H1 (cell line): ENCODE results near the gene SPG7. TPM values are rescaled to one million over a fixed set of nuclear protein-coding genes. Genes with fewer than 3 reads are reported as not detected.
A peak's percentile ranks its signal among the peaks of the same experiment; 100 is the strongest.

Experiments used
- CTCF ChIA-PET: fragments of 300-600 bp; sonication (Branson Sonifier 250); formaldehyde crosslinking; loops from one replicate; lab custom pipeline; 2021; ENCODE audit not compliant: partially characterized antibody; lab: Charles Lee
- POLR2A ChIA-PET: fragments of 300-600 bp; sonication (Branson Sonifier 250); formaldehyde crosslinking; loops from one replicate; lab custom pipeline; 2021; ENCODE audit warnings: inconsistent platforms; ENCODE audit not compliant: partially characterized antibody; lab: Charles Lee
- DNase-seq, 2 experiments: peaks; one replicate each; pipeline versions ENCODE4 v3.0.0 to v3.0.0-alpha.2; 2010 to 2022; ENCODE audit warnings: low spot score in 2 of 2, low read depth in 1 of 2, mixed read lengths in 1 of 2
- FAIRE-seq: peaks from 2 replicates; lab custom pipeline; 2011; peaks lifted over from hg19 to GRCh38; lab: Jason Lieb, UNC
- H2AFZ ChIP-seq: 2 replicates; pipeline ENCODE4 v1.8.1; 2012; ENCODE audit warnings: low read length, inconsistent platforms
- H2AK5ac ChIP-seq: 2 replicates; pipeline ENCODE4 v1.6.1; 2013; ENCODE audit warnings: low read depth, low read length
- H2BK120ac ChIP-seq: replicated peaks from 2 replicates; pipeline ENCODE3; 2013; ENCODE audit warnings: low read depth, low read length, inconsistent platforms
- H2BK12ac ChIP-seq: 2 replicates; pipeline ENCODE4 v1.6.1; 2013; ENCODE audit warnings: low read depth, low read length
- H2BK15ac ChIP-seq: 2 replicates; pipeline ENCODE4 v1.6.1; 2013; ENCODE audit warnings: low read length
- H2BK20ac ChIP-seq: 2 replicates; pipeline ENCODE4 v1.6.1; 2013; ENCODE audit warnings: low read length
- H2BK5ac ChIP-seq: 2 replicates; pipeline ENCODE4 v1.6.1; 2013; ENCODE audit warnings: low read depth, low read length
- H3K14ac ChIP-seq: 2 replicates; pipeline ENCODE4 v1.6.1; 2013; ENCODE audit warnings: inconsistent platforms; ENCODE audit not compliant: insufficient read length
- H3K18ac ChIP-seq: 2 replicates; pipeline ENCODE4 v1.6.1; 2013; ENCODE audit warnings: low read length; ENCODE audit errors: extremely low read depth
- H3K23ac ChIP-seq: 2 replicates; pipeline ENCODE4 v1.6.1; 2013; ENCODE audit warnings: inconsistent platforms; ENCODE audit not compliant: insufficient read length
- H3K23me2 ChIP-seq: 2 replicates; pipeline ENCODE4 v1.6.1; 2013; ENCODE audit warnings: low read depth, low read length
- H3K27ac ChIP-seq: 2 replicates; pipeline ENCODE4 v1.6.1; 2011; ENCODE audit warnings: low read depth, low read length, inconsistent platforms
- H3K27me3 ChIP-seq, 4 experiments: replicated peaks in 1 of 4; 1 replicate in 1 of 4; 2 replicates in 3 of 4; pipeline versions ENCODE4 v1.6.1 to v1.8.1; 2011 to 2013; ENCODE audit warnings: low read length in 3 of 4, mild to moderate bottlenecking in 3 of 4, inconsistent platforms in 2 of 4, mixed read lengths in 2 of 4, moderate library complexity in 1 of 4; ENCODE audit not compliant: control insufficient read depth in 3 of 4, insufficient read depth in 3 of 4; ENCODE audit errors: extremely low read depth in 1 of 4
- H3K36me3 ChIP-seq, 4 experiments: 2 replicates each; pipeline versions ENCODE4 v1.6.1 to v1.8.1; 2011 to 2013; ENCODE audit warnings: mild to moderate bottlenecking in 4 of 4, low read length in 3 of 4, moderate library complexity in 2 of 4, control low read depth in 1 of 4, inconsistent platforms in 1 of 4; ENCODE audit not compliant: insufficient read depth in 4 of 4, control insufficient read depth in 2 of 4
- H3K4ac ChIP-seq: replicated peaks from 2 replicates; pipeline ENCODE3; 2013; ENCODE audit warnings: low read length, low read depth, mixed read lengths, inconsistent platforms; ENCODE audit not compliant: insufficient read length
- H3K4me1 ChIP-seq, 4 experiments: replicated peaks in 1 of 4; 1 replicate in 1 of 4; 2 replicates in 3 of 4; pipeline versions ENCODE4 v1.6.1 to v1.8.1; 2011 to 2013; ENCODE audit warnings: low read length in 3 of 4, inconsistent platforms in 2 of 4, mixed read lengths in 1 of 4; ENCODE audit not compliant: insufficient read depth in 4 of 4, control insufficient read depth in 3 of 4
- H3K4me2 ChIP-seq, 2 experiments: 2 replicates each; pipeline versions ENCODE4 v1.6.1 to v1.8.1; 2011 to 2013; ENCODE audit warnings: low read depth in 2 of 2, low read length in 2 of 2, control low read depth in 1 of 2, inconsistent platforms in 1 of 2, mild to moderate bottlenecking in 1 of 2; ENCODE audit not compliant: insufficient read depth in 1 of 2
- H3K4me3 ChIP-seq, 4 experiments: fragments of 200-600, 300-600 bp in 1 of 4; sonication (generic), shearing (Covaris generic), sonication (Bioruptor Twin) in 1 of 4; 2 replicates each; pipeline versions ENCODE4 v1.5.1 to v1.8.1; 2011 to 2016; ENCODE audit warnings: low read length in 4 of 4, low read depth in 3 of 4, control low read depth in 2 of 4, inconsistent platforms in 2 of 4, mild to moderate bottlenecking in 2 of 4, mixed read lengths in 1 of 4, moderate library complexity in 1 of 4; ENCODE audit not compliant: insufficient read depth in 2 of 4; ENCODE audit errors: extremely low read depth in 1 of 4
- H3K56ac ChIP-seq: replicated peaks from 2 replicates; pipeline ENCODE3; 2013; ENCODE audit warnings: low read depth, mild to moderate bottlenecking, mixed read lengths, low read length, inconsistent platforms; ENCODE audit not compliant: insufficient read length
- H3K79me1 ChIP-seq: 2 replicates; pipeline ENCODE4 v1.6.1; 2013; ENCODE audit warnings: low read depth, low read length, control low read depth
- H3K79me2 ChIP-seq, 2 experiments: 2 replicates each; pipeline versions ENCODE4 v1.6.1 to v1.8.1; 2012 to 2013; ENCODE audit warnings: low read length in 2 of 2, mild to moderate bottlenecking in 2 of 2, inconsistent platforms in 1 of 2; ENCODE audit not compliant: insufficient read depth in 2 of 2, control insufficient read depth in 1 of 2
- H3K9ac ChIP-seq, 4 experiments: replicated peaks in 1 of 4; 1 replicate in 1 of 4; 2 replicates in 3 of 4; pipeline versions ENCODE4 v1.6.1 to v1.8.1; 2011 to 2013; ENCODE audit warnings: low read depth in 3 of 4, low read length in 3 of 4, control low read depth in 2 of 4, mild to moderate bottlenecking in 2 of 4, moderate library complexity in 2 of 4, inconsistent platforms in 1 of 4; ENCODE audit errors: extremely low read depth in 1 of 4
- H3K9me3 ChIP-seq, 2 experiments: 2 replicates each; pipeline versions ENCODE4 v1.6.1 to v1.8.1; 2012 to 2013; ENCODE audit warnings: mild to moderate bottlenecking in 2 of 2, moderate library complexity in 2 of 2, control low read depth in 1 of 2, inconsistent platforms in 1 of 2, low read depth in 1 of 2, low read length in 1 of 2, mixed read lengths in 1 of 2; ENCODE audit not compliant: insufficient read depth in 2 of 2
- H4K20me1 ChIP-seq, 2 experiments: replicated peaks in 1 of 2; 2 replicates each; pipeline versions ENCODE3 to v1.8.1; 2011 to 2013; ENCODE audit warnings: inconsistent platforms in 2 of 2, low read length in 2 of 2, mild to moderate bottlenecking in 1 of 2; ENCODE audit not compliant: insufficient read depth in 2 of 2, control insufficient read depth in 1 of 2
- H4K5ac ChIP-seq: 2 replicates; pipeline ENCODE4 v1.6.1; 2013; ENCODE audit warnings: low read length, low read depth, mixed read lengths, inconsistent platforms; ENCODE audit not compliant: insufficient read length
- H4K8ac ChIP-seq: 2 replicates; pipeline ENCODE4 v1.8.0; 2013; ENCODE audit warnings: mild to moderate bottlenecking, moderate library complexity, low read length, inconsistent platforms; ENCODE audit not compliant: insufficient read depth; ENCODE audit errors: extremely low read depth
- H4K91ac ChIP-seq: replicated peaks from 2 replicates; pipeline ENCODE3; 2013; ENCODE audit warnings: low read length, mixed read lengths, inconsistent platforms; ENCODE audit not compliant: insufficient read length
- E2F6 ChIP-seq: IDR thresholded peaks from 2 replicates; pipeline ENCODE4 v1.6.1; 2012; ENCODE audit warnings: inconsistent platforms
- RBBP5 ChIP-seq: IDR thresholded peaks from 2 replicates; pipeline ENCODE4 v1.7.1; 2012; ENCODE audit warnings: low read depth, mild to moderate bottlenecking, inconsistent platforms, low read length, moderate library complexity, borderline replicate concordance
- SAP30 ChIP-seq: fragments of 300-600 bp; sonication (generic); IDR thresholded peaks from 2 replicates; pipeline ENCODE4 v1.7.1; 2012; ENCODE audit warnings: low read length, moderate library complexity, mild to moderate bottlenecking, inconsistent platforms; ENCODE audit not compliant: insufficient read depth, insufficient replicate concordance
- SIRT6 ChIP-seq: IDR thresholded peaks from one replicate; pipeline ENCODE4 v1.7.1; 2012; ENCODE audit warnings: low read length, inconsistent platforms
- WGBS, 2 experiments: shearing (Covaris generic) in 1 of 2; methylation state at CpG; one replicate each; pipeline versions ENCODE4 v1.1.6 to v1.1.7; 2013 to 2015; ENCODE audit warnings: low lambda C conversion rate in 2 of 2, mixed read lengths in 2 of 2, inconsistent platforms in 1 of 2, low coverage in 1 of 2, missing lambda C conversion rate in 1 of 2; ENCODE audit not compliant: insufficient replicate concordance in 2 of 2, insufficient coverage in 1 of 2, insufficient read length in 1 of 2; ENCODE audit errors: extremely low coverage in 1 of 2, missing lambda C conversion rate in 1 of 2; 5-methylcytosine and 5-hydroxymethylcytosine counted together
- polyA plus RNA-seq, 7 experiments: library from polyadenylated mRNA; depleted of rRNA in 3 of 7; stranded (reverse) in 5 of 7; unstranded in 2 of 7; fragments of >200 nt in 5 of 7; fragments of 200-250 nt in 2 of 7; gene quantifications; 1 replicate in 5 of 7; 2 replicates in 1 of 7; 4 replicates in 1 of 7; pipeline versions ENCODE4 v1.2.1 to v1.2.3, GENCODE V29; 2011 to 2013; ENCODE audit warnings: missing spikeins in 2 of 7, mixed read lengths in 2 of 7
- total RNA-seq: library from RNA; stranded (reverse); fragmentation: NEBNext Ultra II Directional; extraction: Animal tissue kit (Norgen Biotek cat#: 25700); gene quantifications from 2 replicates; pipeline ENCODE4 v1.2.1, GENCODE V29; 2021
- TF ChIP-seq, protein P1 (sequence below): IDR thresholded peaks from 2 replicates; pipeline ENCODE4 v1.6.1; 2011; ENCODE audit warnings: low read depth, mild to moderate bottlenecking, low read length; ENCODE audit not compliant: insufficient read depth

The SPG7 gene
- total and polyA plus RNA-seq, 2 of the 8 experiments (the other 6 are each of a cell fraction or from before 2014, with no cell fraction given), result 72.1 to 113 TPM

DNA sequence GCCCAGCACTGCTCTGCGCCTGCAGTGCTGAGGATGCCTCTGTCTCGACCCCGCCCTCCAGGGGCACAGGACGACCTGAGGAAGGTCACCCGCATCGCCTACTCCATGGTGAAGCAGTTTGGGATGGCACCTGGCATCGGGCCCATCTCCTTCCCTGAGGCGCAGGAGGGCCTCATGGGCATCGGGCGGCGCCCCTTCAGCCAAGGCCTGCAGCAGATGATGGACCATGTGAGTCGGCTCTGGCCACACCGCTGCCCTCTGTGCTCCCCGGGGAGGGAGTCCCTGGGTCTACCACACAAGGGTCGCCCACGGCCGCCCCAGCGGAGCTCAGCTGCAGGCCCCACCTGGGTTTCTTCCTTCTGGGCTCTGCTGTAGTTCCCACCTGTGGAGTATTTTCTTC lies 45.5 kb downstream of the SPG7 start:
- Histone ChIP-seq H3K27ac (no peak overlapping the region), H3K27me3 (no peaks in the 10 kb centered on the region), H3K56ac (no peak overlapping the region), H2BK20ac (no peak overlapping the region), H4K20me1 (peaks cover 0 to 17% of the 10 kb centered on the region in 2 experiments), H3K4me2 (no peak overlapping the region), H4K5ac (no peak overlapping the region), H3K4me3 (no peak overlapping the region), H2BK120ac (no peak overlapping the region), H3K9me3 (no peaks in the 10 kb centered on the region), H2BK12ac (no peak overlapping the region), H2BK5ac (no peak overlapping the region), H2AK5ac (no peak overlapping the region), H4K91ac (no peak overlapping the region)
- ChIA-PET CTCF (interaction anchor here (0.9 to 1.5 kb wide), 2 partner anchors 13 to 153 kb away, joined by 3 read pairs; no protein-coding TSS in a partner anchor), POLR2A (interaction anchor here (5.4 to 6.5 kb wide), 2 partner anchors 10 to 14 kb away, joined by 47 to 63 read pairs; no protein-coding TSS in a partner anchor)
- DNase-seq, result no peak
- 97% methylated on average over 18 of the region's 18 CpGs; no CpG with 5 or more reads in 1 of the 2 experiments for WGBS, 2 experiments
- TF ChIP-seq E2F6 (no peak), SIRT6 (no peak), RBBP5 (no peak), SAP30 (no peak)
- TF ChIP-seq, protein P1, sequence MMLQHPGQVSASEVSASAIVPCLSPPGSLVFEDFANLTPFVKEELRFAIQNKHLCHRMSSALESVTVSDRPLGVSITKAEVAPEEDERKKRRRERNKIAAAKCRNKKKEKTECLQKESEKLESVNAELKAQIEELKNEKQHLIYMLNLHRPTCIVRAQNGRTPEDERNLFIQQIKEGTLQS, result no peak
- TF ChIP-seq, all 59 proteins: peak for 0
- Histone ChIP-seq H2AFZ (no peak overlapping the region), H3K14ac (no peak overlapping the region), H3K79me2 (no peaks in the 10 kb centered on the region), H3K36me3 (peaks cover 9 to 46% (median 32%) of the 10 kb centered on the region in 4 experiments), H2BK15ac (no peak overlapping the region), H3K23ac (no peak overlapping the region), H3K23me2 (no peaks in the 10 kb centered on the region), H3K4ac (no peak overlapping the region), H3K4me1 (no peaks in the 10 kb centered on the region), H3K9ac (peak overlapping the region in 1 of 4 experiments; percentile 3; a peak in 2 of 7 replicates), H3K79me1 (no peaks in the 10 kb centered on the region; the same call in 1 of the 2 replicates), H3K18ac (no peak overlapping the region), H4K8ac (no peak overlapping the region)
- no peak for FAIRE-seq
